ENCODE measurements around the gene CHMP4B. TPM values are rescaled to one million over a fixed set of nuclear protein-coding genes. Genes with fewer than 3 reads are reported as not detected.
A peak's percentile ranks its signal among the peaks of the same experiment; 100 is the strongest.

CHMP4B gene
- polyA plus RNA-seq, 4 donors, result 112 to 218 (median 173) TPM

DNA sequence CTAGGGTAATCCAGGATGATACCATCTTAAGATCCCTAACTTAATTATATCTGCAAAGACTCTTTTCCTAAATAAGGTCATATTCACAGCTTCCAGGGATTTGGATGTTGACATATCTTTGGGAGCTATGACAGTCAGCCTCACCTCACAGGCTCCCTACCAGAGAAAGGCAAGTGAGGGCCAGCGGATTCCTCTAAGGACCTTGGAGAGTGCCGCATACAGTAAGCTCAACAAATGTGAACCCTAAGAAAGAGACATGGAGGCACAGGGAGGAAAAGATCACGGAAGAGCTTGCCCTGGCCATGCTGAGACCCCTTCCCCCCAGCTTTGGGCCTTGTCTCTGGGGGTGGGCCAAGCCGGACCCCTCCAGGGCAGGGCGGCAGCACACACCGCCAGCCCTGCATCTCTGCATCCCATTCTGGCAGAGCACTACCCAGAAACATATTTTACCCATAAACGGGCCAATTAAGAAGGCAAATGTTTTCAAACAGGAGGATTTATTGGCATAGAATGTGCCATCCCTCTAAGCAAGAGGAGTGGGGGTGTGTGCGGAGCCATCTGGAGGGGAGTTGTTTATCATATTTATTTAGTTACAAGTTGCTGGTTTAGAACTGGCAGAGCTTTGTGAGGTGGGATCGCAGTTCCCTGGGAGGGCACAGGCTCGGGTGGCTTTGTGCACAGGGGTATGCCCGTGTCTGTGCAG, 55.4 kb downstream of the CHMP4B start:
- no peak for DNase-seq
- peaks cover 0 to 3% (median 0%) of the 10 kb centered on the region in 3 donors for H3K4me1 ChIP-seq (ENCODE audit: control insufficient read depth in 3 of 3, insufficient read depth in 2 of 3, low read depth in 1 of 3, low read length in 2 of 3)
- 86 to 95% (median 89%) methylated on average over 11 of the region's 11 CpGs for WGBS, 3 donors
- no peaks in the 10 kb centered on the region for H3K9me3 ChIP-seq (ENCODE audit: control insufficient read depth in 2 of 2, insufficient read depth in 1 of 2, low read depth in 1 of 2, low read length in 1 of 2)
- H3K36me3 ChIP-seq (ENCODE audit: control insufficient read depth in 3 of 3, insufficient read depth in 2 of 3, low read depth in 1 of 3, low read length in 3 of 3), result no peaks in the 10 kb centered on the region
- no peak overlapping the region for H3K4me3 ChIP-seq (ENCODE audit: low read depth in 1 of 3, low read length in 3 of 3)
- H3K27ac ChIP-seq (ENCODE audit: low read depth in 1 of 3, low read length in 2 of 3), result no peak overlapping the region
- H3K27me3 ChIP-seq (ENCODE audit: control insufficient read depth in 3 of 3, insufficient read depth in 3 of 3, low read length in 3 of 3), result no peaks in the 10 kb centered on the region
- no peak for FAIRE-seq

- 86 to 89% (median 88%) methylated on average over 7 of the region's 7 CpGs for WGBS, 3 donors
- H3K9me3 ChIP-seq (ENCODE audit: control insufficient read depth in 2 of 2, insufficient read depth in 1 of 2, low read depth in 1 of 2, low read length in 1 of 2), result no peaks in the 10 kb centered on the region
- H3K4me3 ChIP-seq (ENCODE audit: low read depth in 1 of 3, low read length in 3 of 3), result no peak overlapping the region
- H3K36me3 ChIP-seq (ENCODE audit: control insufficient read depth in 3 of 3, insufficient read depth in 2 of 3, low read depth in 1 of 3, low read length in 3 of 3), result no peaks in the 10 kb centered on the region
- H3K27ac ChIP-seq (ENCODE audit: low read depth in 1 of 3, low read length in 2 of 3), result no peak overlapping the region
- no peaks in the 10 kb centered on the region for H3K27me3 ChIP-seq (ENCODE audit: control insufficient read depth in 3 of 3, insufficient read depth in 3 of 3, low read length in 3 of 3)
- DNase-seq (no peak), FAIRE-seq (no peak)
- peaks cover 0 to under 1% (median 0%) of the 10 kb centered on the region in 3 donors for H3K4me1 ChIP-seq (ENCODE audit: control insufficient read depth in 3 of 3, insufficient read depth in 2 of 3, low read depth in 1 of 3, low read length in 2 of 3)
Measured at GRCh38 chr20:33868042-33868441, 56.9 kb downstream of the CHMP4B start.

DNA sequence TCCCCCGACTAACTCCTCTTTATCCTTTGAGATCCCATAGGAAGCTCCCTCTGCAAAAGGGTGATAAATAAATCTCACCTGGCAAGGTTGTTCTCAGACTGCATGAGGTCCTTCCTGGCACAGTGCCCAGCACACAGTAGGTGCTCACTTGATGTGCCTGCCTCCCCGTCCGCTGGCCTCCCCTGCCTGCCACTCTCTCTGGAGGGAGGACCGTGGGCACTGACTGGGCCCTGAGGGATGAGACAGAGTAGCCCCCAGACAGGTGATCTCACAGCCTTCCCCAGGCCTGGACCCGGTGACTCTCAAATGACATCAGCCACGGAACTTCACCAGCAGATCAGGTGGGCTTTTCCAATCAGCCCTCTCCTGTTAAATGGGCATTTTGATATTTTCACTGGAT, 57.4 kb downstream of the CHMP4B start:
- H3K36me3 ChIP-seq (ENCODE audit: control insufficient read depth in 3 of 3, insufficient read depth in 2 of 3, low read depth in 1 of 3, low read length in 3 of 3), result no peaks in the 10 kb centered on the region
- H3K27me3 ChIP-seq (ENCODE audit: control insufficient read depth in 3 of 3, insufficient read depth in 3 of 3, low read length in 3 of 3), result no peaks in the 10 kb centered on the region
- H3K4me1 ChIP-seq (ENCODE audit: control insufficient read depth in 3 of 3, insufficient read depth in 2 of 3, low read depth in 1 of 3, low read length in 2 of 3), result no peaks in the 10 kb centered on the region
- H3K4me3 ChIP-seq (ENCODE audit: low read depth in 1 of 3, low read length in 3 of 3), result no peak overlapping the region
- no peak overlapping the region for H3K27ac ChIP-seq (ENCODE audit: low read depth in 1 of 3, low read length in 2 of 3)
- 77 to 81% (median 78%) methylated on average over 6 of the region's 6 CpGs for WGBS, 3 donors
- no peaks in the 10 kb centered on the region for H3K9me3 ChIP-seq (ENCODE audit: control insufficient read depth in 2 of 2, insufficient read depth in 1 of 2, low read depth in 1 of 2, low read length in 1 of 2)
- FAIRE-seq (no peak), DNase-seq (no peak)

- 73 to 84% (median 73%) methylated on average over 5 of the region's 5 CpGs for WGBS, 3 donors
- no peaks in the 10 kb centered on the region for H3K36me3 ChIP-seq (ENCODE audit: control insufficient read depth in 3 of 3, insufficient read depth in 2 of 3, low read depth in 1 of 3, low read length in 3 of 3)
- DNase-seq, result no peak
- no peak overlapping the region for H3K4me3 ChIP-seq (ENCODE audit: low read depth in 1 of 3, low read length in 3 of 3)
- H3K27me3 ChIP-seq (ENCODE audit: control insufficient read depth in 3 of 3, insufficient read depth in 3 of 3, low read length in 3 of 3), result no peaks in the 10 kb centered on the region
- H3K4me1 ChIP-seq (ENCODE audit: control insufficient read depth in 3 of 3, insufficient read depth in 2 of 3, low read depth in 1 of 3, low read length in 2 of 3), result no peaks in the 10 kb centered on the region
- H3K27ac ChIP-seq (ENCODE audit: low read depth in 1 of 3, low read length in 2 of 3), result no peak overlapping the region
- no peaks in the 10 kb centered on the region for H3K9me3 ChIP-seq (ENCODE audit: control insufficient read depth in 2 of 2, insufficient read depth in 1 of 2, low read depth in 1 of 2, low read length in 1 of 2)
- FAIRE-seq, result no peak
Measured at GRCh38 chr20:33869283-33869682, 58.1 kb downstream of the CHMP4B start.

DNA sequence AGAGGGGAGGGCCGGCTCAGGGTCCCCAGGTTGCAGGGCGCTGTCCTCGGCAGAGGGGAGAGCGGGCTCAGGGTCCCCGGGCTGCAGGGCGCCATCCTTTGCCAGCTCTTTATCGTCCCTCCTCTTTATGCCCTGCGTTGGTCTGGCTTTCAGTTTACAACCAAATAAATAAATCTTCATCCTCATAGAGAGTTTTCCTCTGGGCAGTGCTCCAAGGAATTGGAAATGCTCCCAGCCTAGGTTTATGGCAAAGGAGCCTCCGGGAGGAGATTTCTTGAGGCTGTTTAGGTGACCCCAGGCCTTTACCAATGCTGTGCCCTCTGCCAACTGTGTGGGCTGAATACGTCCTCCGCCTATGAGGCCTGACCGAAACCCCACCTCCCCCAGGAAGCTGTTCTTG, 60.2 kb downstream of the CHMP4B start:
- WGBS, 3 donors, result 38 to 50% (median 49%) methylated on average over 12 of the region's 12 CpGs
- H3K9me3 ChIP-seq (ENCODE audit: control insufficient read depth in 2 of 2, insufficient read depth in 1 of 2, low read depth in 1 of 2, low read length in 1 of 2), result no peaks in the 10 kb centered on the region
- H3K36me3 ChIP-seq (ENCODE audit: control insufficient read depth in 3 of 3, insufficient read depth in 2 of 3, low read depth in 1 of 3, low read length in 3 of 3), result no peaks in the 10 kb centered on the region
- no peak overlapping the region for H3K27ac ChIP-seq (ENCODE audit: low read depth in 1 of 3, low read length in 2 of 3)
- H3K4me3 ChIP-seq (ENCODE audit: low read depth in 1 of 3, low read length in 3 of 3), result no peak overlapping the region
- FAIRE-seq (no peak), DNase-seq (no peak)
- no peaks in the 10 kb centered on the region for H3K27me3 ChIP-seq (ENCODE audit: control insufficient read depth in 3 of 3, insufficient read depth in 3 of 3, low read length in 3 of 3)
- no peaks in the 10 kb centered on the region for H3K4me1 ChIP-seq (ENCODE audit: control insufficient read depth in 3 of 3, insufficient read depth in 2 of 3, low read depth in 1 of 3, low read length in 2 of 3)

GRCh38 chr20:33874129-33874528, 63.0 kb downstream of the CHMP4B start:
- H3K27ac ChIP-seq (ENCODE audit: low read depth in 1 of 3, low read length in 2 of 3), result no peak overlapping the region
- no peaks in the 10 kb centered on the region for H3K36me3 ChIP-seq (ENCODE audit: control insufficient read depth in 3 of 3, insufficient read depth in 2 of 3, low read depth in 1 of 3, low read length in 3 of 3)
- no peaks in the 10 kb centered on the region for H3K4me1 ChIP-seq (ENCODE audit: control insufficient read depth in 3 of 3, insufficient read depth in 2 of 3, low read depth in 1 of 3, low read length in 2 of 3)
- H3K4me3 ChIP-seq (ENCODE audit: low read depth in 1 of 3, low read length in 3 of 3), result no peak overlapping the region
- 72 to 74% (median 73%) methylated on average over 7 of the region's 7 CpGs for WGBS, 3 donors
- FAIRE-seq (no peak), DNase-seq (no peak)
- peaks cover 0 to 8% of the 10 kb centered on the region in 2 donors for H3K9me3 ChIP-seq (ENCODE audit: control insufficient read depth in 2 of 2, insufficient read depth in 1 of 2, low read depth in 1 of 2, low read length in 1 of 2)
- H3K27me3 ChIP-seq (ENCODE audit: control insufficient read depth in 3 of 3, insufficient read depth in 3 of 3, low read length in 3 of 3), result no peaks in the 10 kb centered on the region

DNA sequence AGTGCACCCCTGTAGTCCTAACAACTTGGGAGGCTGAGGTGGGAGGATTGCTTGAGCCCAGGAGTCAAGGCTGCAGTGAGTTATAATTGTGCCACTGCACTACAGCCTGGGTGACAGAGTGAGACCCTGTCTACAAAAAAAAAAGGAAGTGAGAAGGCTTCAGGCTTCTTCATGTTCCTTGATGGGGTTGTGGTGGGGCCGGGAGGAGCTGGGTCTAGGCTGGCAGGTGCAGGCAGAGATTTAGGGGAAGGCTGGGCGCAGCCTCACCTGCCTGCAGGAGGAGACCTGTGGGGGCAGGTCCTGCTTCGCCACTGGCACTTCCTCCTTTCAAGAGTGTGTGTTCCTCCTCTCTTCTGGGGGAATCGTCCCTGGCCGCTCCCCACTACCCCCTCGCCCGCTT, 63.9 kb downstream of the CHMP4B start:
- WGBS, 3 donors, result 78 to 88% (median 85%) methylated on average over 7 of the region's 7 CpGs
- DNase-seq, result no peak
- no peak overlapping the region for H3K4me3 ChIP-seq (ENCODE audit: low read depth in 1 of 3, low read length in 3 of 3)
- H3K36me3 ChIP-seq (ENCODE audit: control insufficient read depth in 3 of 3, insufficient read depth in 2 of 3, low read depth in 1 of 3, low read length in 3 of 3), result no peaks in the 10 kb centered on the region
- peaks cover 0 to 14% of the 10 kb centered on the region in 2 donors for H3K9me3 ChIP-seq (ENCODE audit: control insufficient read depth in 2 of 2, insufficient read depth in 1 of 2, low read depth in 1 of 2, low read length in 1 of 2)
- no peaks in the 10 kb centered on the region for H3K4me1 ChIP-seq (ENCODE audit: control insufficient read depth in 3 of 3, insufficient read depth in 2 of 3, low read depth in 1 of 3, low read length in 2 of 3)
- H3K27me3 ChIP-seq (ENCODE audit: control insufficient read depth in 3 of 3, insufficient read depth in 3 of 3, low read length in 3 of 3), result no peaks in the 10 kb centered on the region
- peak overlapping the region in 1 of 3 donors; percentile 63 for H3K27ac ChIP-seq (ENCODE audit: low read depth in 1 of 3, low read length in 2 of 3)
- FAIRE-seq, result no peak

DNA sequence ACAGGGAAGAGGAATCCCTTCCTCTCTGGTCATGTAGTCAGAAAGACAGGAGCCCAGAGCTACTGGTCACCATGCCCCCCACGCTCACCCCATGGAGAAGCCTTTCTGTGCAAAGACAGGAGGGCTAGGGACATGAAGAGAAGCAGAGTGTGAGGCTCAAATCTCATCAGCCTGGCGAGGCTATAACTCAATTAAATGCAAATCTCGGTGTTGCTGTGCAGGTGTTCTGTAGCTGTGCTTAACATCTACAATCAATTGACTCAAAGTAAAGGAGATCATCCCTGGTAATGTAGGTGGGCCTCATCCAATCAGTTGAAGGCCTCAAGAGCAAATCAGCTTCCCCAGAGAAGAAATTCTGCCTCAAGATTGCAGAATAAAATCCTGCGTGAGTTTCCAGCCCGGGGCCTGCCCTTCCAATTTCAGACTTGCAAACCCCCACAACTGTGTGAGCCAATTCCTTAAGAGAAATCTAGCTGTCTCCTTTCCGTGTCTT, 64.4 kb downstream of the CHMP4B start:
- 78 to 88% (median 83%) methylated on average over 6 of the region's 6 CpGs for WGBS, 3 donors
- DNase-seq (no peak), FAIRE-seq (no peak)
- Histone ChIP-seq H3K4me3 (ENCODE audit: low read depth in 1 of 3, low read length in 3 of 3) (no peak overlapping the region), H3K9me3 (ENCODE audit: control insufficient read depth in 2 of 2, insufficient read depth in 1 of 2, low read depth in 1 of 2, low read length in 1 of 2) (peaks cover 0 to 14% of the 10 kb centered on the region in 2 donors), H3K27me3 (ENCODE audit: control insufficient read depth in 3 of 3, insufficient read depth in 3 of 3, low read length in 3 of 3) (no peaks in the 10 kb centered on the region), H3K27ac (ENCODE audit: low read depth in 1 of 3, low read length in 2 of 3) (peak overlapping the region in 1 of 3 donors; percentile 63), H3K36me3 (ENCODE audit: control insufficient read depth in 3 of 3, insufficient read depth in 2 of 3, low read depth in 1 of 3, low read length in 3 of 3) (no peaks in the 10 kb centered on the region), H3K4me1 (ENCODE audit: control insufficient read depth in 3 of 3, insufficient read depth in 2 of 3, low read depth in 1 of 3, low read length in 2 of 3) (no peaks in the 10 kb centered on the region)

DNA sequence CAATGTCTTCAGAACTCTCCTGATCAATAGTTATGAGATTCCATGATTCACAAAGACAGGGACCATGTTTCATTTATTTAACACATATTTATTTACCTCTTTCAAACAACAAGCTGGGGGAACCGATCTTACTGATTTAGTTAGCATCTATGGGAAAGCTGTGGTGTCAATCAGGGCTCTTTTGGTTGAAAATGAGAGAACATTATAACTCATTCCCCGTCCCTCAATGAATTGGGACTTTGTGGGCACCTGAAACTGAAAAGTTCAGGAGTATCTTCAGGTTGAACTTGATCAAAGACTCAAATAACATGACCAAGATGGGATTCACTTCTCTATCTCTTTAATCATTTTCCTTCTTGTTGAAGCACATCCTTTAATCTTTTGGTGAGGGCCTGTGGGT, 67.4 kb downstream of the CHMP4B start:
- H3K9me3 ChIP-seq (ENCODE audit: control insufficient read depth in 2 of 2, insufficient read depth in 1 of 2, low read depth in 1 of 2, low read length in 1 of 2), result peaks cover 0 to 14% of the 10 kb centered on the region in 2 donors
- H3K27me3 ChIP-seq (ENCODE audit: control insufficient read depth in 3 of 3, insufficient read depth in 3 of 3, low read length in 3 of 3), result peaks cover 0 to 3% (median 0%) of the 10 kb centered on the region in 3 donors
- FAIRE-seq, result no peak
- H3K36me3 ChIP-seq (ENCODE audit: control insufficient read depth in 3 of 3, insufficient read depth in 2 of 3, low read depth in 1 of 3, low read length in 3 of 3), result no peaks in the 10 kb centered on the region
- H3K27ac ChIP-seq (ENCODE audit: low read depth in 1 of 3, low read length in 2 of 3), result no peak overlapping the region
- H3K4me1 ChIP-seq (ENCODE audit: control insufficient read depth in 3 of 3, insufficient read depth in 2 of 3, low read depth in 1 of 3, low read length in 2 of 3), result no peaks in the 10 kb centered on the region
- H3K4me3 ChIP-seq (ENCODE audit: low read depth in 1 of 3, low read length in 3 of 3), result no peak overlapping the region
- no peak for DNase-seq
- WGBS, 3 donors, result 81 to 90% (median 83%) methylated on average over 2 of the region's 2 CpGs

Measured in small intestine (tissue), 7 donors.